GM19328 (cell line): ENCODE measurements around the gene FYCO1.

Source experiments
- ATAC-seq: cut with Tn5 transposase; IDR thresholded peaks from one replicate; pipeline ENCODE4 v1.9.1; 2021; ENCODE audit warnings: mild to moderate bottlenecking, moderate library complexity; ENCODE audit not compliant: unreplicated experiment

Gene FYCO1

GRCh38 chr3:45965253-45965652 lies 30.4 kb downstream of the FYCO1 start:
- ATAC-seq: no peak

GRCh38 chr3:45964139-45964538 lies 31.5 kb downstream of the FYCO1 start:
- ATAC-seq: no peak

DNA sequence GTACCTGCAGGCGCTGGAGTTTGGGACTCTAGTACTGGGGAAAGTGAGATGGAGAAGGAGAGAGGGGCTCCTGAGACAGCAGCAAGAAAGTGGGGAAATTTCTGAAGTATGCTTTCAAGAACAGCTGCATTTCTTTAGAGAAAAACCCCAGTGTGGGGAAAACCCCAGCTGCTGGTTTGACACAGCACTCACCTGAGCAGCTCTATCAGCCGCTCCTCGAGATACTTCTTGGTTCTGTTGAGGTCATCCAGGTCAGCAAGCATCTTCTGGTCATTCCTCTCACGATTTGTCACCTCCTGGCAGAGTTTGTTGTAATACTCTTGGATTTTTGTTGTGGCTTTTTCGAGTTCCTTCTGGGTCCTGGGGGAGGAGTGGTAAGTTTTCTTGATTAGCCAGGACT lies 33.6 kb downstream of the FYCO1 start:
- ATAC-seq: no peak

GRCh38 chr3:45960289-45960688 lies 35.3 kb downstream of the FYCO1 start:
- no peak for ATAC-seq

DNA sequence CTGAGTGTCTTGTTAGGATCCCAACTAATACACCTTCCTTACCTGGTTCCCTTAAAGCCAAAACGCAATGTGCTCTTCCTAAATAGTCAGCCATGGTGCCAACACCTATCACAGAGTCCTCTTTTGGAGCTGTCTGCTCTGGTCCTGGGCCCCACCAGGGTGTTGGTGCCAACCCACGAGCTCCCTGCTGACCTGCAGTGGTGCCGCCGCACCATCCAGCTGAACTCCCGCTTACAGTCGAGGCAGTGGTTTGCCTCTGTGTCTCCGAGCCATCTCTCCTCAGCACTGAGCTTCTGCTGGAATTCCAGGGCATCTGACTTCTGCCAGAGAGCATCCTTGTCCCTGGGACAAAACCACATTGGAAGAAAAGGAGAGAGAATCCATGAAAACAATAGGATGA lies 36.4 kb downstream of the FYCO1 start:
- ATAC-seq: no peak

- no peak for ATAC-seq
These were observed 37.3 kb downstream of the FYCO1 start for GRCh38 chr3:45958321-45958791.

- no peak for ATAC-seq
These were observed 38.0 kb downstream of the FYCO1 start for GRCh38 chr3:45957586-45957985.

GRCh38 chr3:45955706-45956105 lies 39.9 kb downstream of the FYCO1 start:
- ATAC-seq: no peak

GRCh38 chr3:45955017-45955647 lies 40.5 kb downstream of the FYCO1 start:
- ATAC-seq: no peak

DNA sequence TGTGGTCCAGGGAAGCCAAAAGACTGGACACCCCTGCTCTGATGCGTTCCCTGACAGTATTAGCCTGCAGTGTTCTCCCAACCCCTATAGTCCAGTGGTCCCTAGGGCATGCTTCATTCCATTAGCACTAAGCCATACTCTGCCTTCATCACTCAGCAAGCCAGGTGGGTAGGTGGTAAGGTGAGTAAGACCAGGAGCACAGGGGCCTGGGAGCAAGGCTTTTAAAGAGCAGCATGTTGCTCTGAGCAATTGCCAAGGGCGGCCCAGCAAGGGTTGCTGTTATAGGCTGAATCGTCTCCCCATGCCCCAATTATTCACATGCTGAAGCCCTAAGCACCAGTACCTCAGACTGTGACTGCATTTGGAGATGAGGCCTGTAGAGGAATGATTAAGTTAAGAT lies 41.3 kb downstream of the FYCO1 start:
- ATAC-seq: no peak

- ATAC-seq: no peak
These were observed 42.1 kb downstream of the FYCO1 start for GRCh38 chr3:45953536-45953935.

GRCh38 chr3:45952456-45952855 lies 43.2 kb downstream of the FYCO1 start:
- no peak for ATAC-seq

- ATAC-seq: no peak
These were observed 43.7 kb downstream of the FYCO1 start for GRCh38 chr3:45951946-45952345.

DNA sequence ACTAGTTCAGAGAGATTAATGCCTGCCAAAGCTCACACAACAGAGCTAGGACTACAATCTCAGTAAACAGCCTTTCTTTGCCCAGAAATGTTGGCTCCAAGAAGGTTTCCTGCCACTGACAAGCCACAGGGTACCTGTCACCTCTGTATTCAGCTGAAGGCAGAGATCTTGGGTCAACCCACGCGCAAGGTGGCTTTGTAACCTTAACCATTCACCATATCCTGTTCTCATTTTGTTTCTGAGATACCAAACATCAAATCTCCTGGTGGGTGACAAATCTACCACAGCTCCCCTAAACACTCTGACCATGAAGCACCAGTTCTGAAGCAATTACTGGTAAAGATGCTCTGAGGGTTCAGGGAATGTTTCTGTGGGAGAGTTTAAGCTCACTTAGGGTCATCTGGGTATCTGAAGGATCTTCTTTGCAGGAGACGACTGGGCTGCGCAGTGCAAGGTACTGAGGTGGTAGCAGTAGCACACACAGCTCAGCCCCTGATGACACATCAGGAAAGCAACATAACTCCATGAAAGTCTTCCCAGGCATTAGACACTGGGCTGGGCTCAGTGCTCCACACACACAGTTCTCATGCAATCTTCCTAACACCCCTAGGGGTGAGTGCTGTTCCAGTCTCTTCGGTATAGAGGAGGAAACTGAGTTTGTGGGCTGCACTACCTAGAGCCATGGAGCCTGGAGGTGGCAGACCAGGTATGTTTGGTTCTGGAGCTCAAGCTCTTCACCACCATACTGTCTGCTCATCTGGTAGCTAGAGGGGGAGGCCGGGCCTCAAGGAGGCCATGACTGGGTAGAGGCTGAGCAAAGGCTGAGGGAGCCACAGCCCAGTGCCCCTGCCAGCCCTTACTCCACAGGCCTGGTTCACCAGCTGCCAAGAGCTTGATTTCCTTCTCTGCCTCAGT lies 44.7 kb downstream of the FYCO1 start:
- ATAC-seq: no peak

DNA sequence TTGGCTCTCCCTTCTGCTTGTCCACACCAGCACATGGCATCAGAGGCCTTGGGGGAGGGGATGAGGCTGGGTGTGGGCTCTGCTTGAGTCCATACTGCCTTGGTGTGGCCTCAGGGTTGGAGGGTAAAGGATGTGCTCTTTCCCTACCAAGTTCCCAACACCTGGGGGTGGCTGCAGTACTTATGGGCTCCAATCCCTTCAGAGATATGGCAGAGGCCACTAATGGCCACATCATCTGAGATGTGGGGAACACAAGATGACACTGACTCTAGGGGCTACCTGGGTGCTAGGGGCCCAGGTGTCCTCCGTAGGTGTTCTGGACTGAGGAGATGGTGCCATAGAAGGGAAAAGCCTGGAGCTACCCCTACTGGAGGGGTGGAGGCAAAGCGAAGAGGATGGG lies 45.5 kb downstream of the FYCO1 start:
- ATAC-seq: no peak

GRCh38 chr3:45949432-45949831 lies 46.2 kb downstream of the FYCO1 start:
- ATAC-seq: no peak

DNA sequence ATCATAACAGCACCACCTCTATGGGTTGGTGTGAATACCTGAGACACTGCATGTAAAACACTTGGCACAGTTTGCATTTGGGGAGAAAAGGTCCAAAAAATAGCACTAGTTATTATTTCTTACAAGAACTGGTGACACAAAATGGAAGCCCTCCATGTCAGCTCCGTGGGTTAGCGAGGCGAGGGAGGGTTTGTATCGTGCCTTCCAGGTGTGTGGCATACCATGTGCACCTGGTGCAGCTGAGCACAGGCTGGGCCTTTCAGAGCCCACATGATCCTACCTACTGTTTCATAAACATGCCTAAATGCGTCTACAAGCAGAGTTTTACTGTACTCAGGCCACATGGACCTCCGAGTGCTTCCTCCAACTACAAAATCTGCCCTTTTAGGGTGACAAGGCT lies 46.7 kb downstream of the FYCO1 start:
- ATAC-seq: no peak

DNA sequence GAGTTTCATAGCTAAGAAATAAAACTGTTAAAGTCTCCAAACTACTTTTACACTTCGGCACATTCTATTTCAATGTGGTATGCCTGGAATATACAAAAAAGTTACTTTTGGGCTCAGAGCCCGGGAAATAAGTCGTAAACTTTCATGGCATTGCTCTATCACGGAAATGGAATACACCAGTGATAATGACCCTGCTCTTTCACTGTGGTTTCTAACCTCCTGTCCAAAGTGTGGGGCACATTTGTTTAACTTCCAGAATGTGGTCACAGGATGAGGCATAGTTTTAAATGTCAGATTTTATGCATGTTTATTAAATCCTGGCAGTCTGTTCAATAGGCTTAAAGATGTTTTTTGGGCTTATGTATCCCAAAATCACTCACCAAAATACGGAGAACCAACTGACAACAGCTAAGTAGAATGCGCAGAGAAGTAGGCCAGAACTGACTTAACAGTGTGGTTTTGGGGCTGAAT lies 47.3 kb downstream of the FYCO1 start:
- ATAC-seq: no peak

DNA sequence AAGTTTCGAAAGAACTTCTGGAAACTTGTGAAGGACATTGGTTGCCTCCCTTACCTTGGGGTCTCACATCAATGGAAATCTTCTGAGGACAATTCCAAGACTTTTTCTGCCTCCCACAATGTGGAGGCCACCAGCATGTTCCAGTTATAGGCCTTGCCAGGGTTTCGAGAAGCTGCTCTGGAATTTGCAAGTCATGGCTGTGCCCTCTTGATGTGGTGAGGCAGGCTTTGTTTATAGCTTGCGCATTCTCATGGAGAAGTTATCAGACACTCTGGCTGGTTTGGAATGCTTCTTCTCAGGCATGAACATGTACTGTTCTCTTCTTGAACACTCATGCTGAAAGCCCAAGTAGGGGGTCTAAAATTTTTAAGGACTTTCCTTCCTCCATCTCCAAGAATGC lies 48.3 kb downstream of the FYCO1 start:
- ATAC-seq: no peak

GRCh38 chr3:45946875-45947274 lies 48.7 kb downstream of the FYCO1 start:
- no peak for ATAC-seq

DNA sequence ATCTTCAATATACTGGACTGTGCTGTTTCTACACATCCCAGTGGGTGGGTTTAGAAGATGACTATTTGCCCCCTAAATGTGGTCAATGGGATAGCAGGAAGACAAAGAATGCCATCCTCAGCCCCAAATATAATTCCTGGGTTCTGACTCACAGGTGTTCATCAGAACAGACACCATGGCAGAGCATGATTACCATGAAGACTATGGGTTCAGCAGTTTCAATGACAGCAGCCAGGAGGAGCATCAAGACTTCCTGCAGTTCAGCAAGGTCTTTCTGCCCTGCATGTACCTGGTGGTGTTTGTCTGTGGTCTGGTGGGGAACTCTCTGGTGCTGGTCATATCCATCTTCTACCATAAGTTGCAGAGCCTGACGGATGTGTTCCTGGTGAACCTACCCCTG lies 49.3 kb downstream of the FYCO1 start:
- ATAC-seq: no peak
